Activated naive CD4-positive, alpha-beta T cell treated with anti-CD3 and anti-CD28 coated beads, Interleukin-2, amount 50 U/mL, for 72 hours (primary cell): Measurements from ENCODE around the gene SATB1. TPM values are rescaled to one million over a fixed set of nuclear protein-coding genes. Genes with fewer than 3 reads are reported as not detected.

Experiments
- ATAC-seq, 2 donors: fragments of 150-1000 bp; cut with Tn5 transposase; 2 replicates each; pipeline ENCODE4 v1.10.0; 2021; ENCODE audit warnings: mild to moderate bottlenecking in 2 of 2, moderate library complexity in 2 of 2
- DNase-seq, 2 donors: peaks; one replicate each; pipeline ENCODE4 v3.0.0; 2021 to 2022; ENCODE audit warnings: low spot score in 2 of 2
- H3K27ac Mint-ChIP-seq, 2 donors: one replicate each; pipeline ENCODE4 v1.8.0; 2022; ENCODE audit warnings: mild to moderate bottlenecking in 2 of 2, mixed read lengths in 2 of 2
- H3K36me3 Mint-ChIP-seq, 2 donors: one replicate each; pipeline ENCODE4 v1.8.0; 2022; ENCODE audit warnings: mixed read lengths in 2 of 2
- H3K9me3 Mint-ChIP-seq, 2 donors: one replicate each; pipeline ENCODE4 v1.8.0; 2022; ENCODE audit warnings: mixed read lengths in 2 of 2
- total RNA-seq, 2 donors: library from RNA; stranded (reverse); gene quantifications; one replicate each; pipeline ENCODE4 v1.2.3, GENCODE V29; 2022

Gene SATB1
- total RNA-seq, 2 donors from 2014 or later: 279 to 444 TPM

GRCh38 chr3:18300916-18301315, 124.2 kb downstream of the SATB1 start:
- no peak for DNase-seq
- peaks cover 0 to 13% of the 10 kb centered on the region in 2 donors for H3K36me3 Mint-ChIP-seq
- no peak overlapping the region for H3K27ac Mint-ChIP-seq
- ATAC-seq: no peak
- H3K9me3 Mint-ChIP-seq: peaks cover 15 to 26% of the 10 kb centered on the region in 2 donors

- peaks cover 0 to 18% of the 10 kb centered on the region in 2 donors for H3K36me3 Mint-ChIP-seq
- no peak for DNase-seq
- peaks cover 19 to 29% of the 10 kb centered on the region in 2 donors for H3K9me3 Mint-ChIP-seq
- no peak overlapping the region for H3K27ac Mint-ChIP-seq
- no peak for ATAC-seq
These were observed 128.0 kb downstream of the SATB1 start for GRCh38 chr3:18297126-18297525.
